Pancreas (tissue), 10 donors: ENCODE measurements around the gene COMMD3. TPM values are rescaled to one million over a fixed set of nuclear protein-coding genes. Genes with fewer than 3 reads are reported as not detected.

Experiments used
- ATAC-seq, 4 donors: fragments of 200-7000 bp; cut with Tn5 transposase; one replicate each; pipeline versions ENCODE4 v1.8.0 to v1.9.1; 2020; ENCODE audit warnings: mild to moderate bottlenecking in 4 of 4, moderate library complexity in 4 of 4
- DNase-seq, 6 donors: peaks; one replicate each; pipeline ENCODE4 v3.0.0-alpha.2; 2020
- FAIRE-seq: peaks from 2 replicates; lab custom pipeline; 2012; peaks lifted over from hg19 to GRCh38; lab: Jason Lieb, UNC
- H3K27ac ChIP-seq, 4 donors: fragments of 200-600 bp; sonication (generic); 1 replicate in 3 of 4; 2 replicates in 1 of 4; pipeline versions ENCODE4 v1.5.0 to v1.8.0; 2020
- H3K27me3 ChIP-seq, 4 donors: fragments of 200-600 bp; one replicate each; pipeline ENCODE4 v1.8.0; 2021
- H3K36me3 ChIP-seq, 3 donors: fragments of 200-600 bp; sonication (generic) in 1 of 3; one replicate each; pipeline versions ENCODE4 v1.5.0 to v1.8.0; 2020 to 2021
- H3K4me1 ChIP-seq, 3 donors: fragments of 200-600 bp; one replicate each; pipeline ENCODE4 v1.8.0; 2021
- H3K4me3 ChIP-seq, 4 donors: fragments of 200-600 bp; sonication (generic) in 2 of 4; one replicate each; pipeline versions ENCODE4 v1.5.0 to v1.8.0; 2020 to 2021
- H3K9me3 ChIP-seq, 4 donors: fragments of 200-600 bp; one replicate each; pipeline ENCODE4 v1.8.0; 2021
- CTCF ChIP-seq, 4 donors: fragments of 200-600 bp; sonication (generic) in 3 of 4; IDR thresholded peaks; one replicate each; pipeline versions ENCODE4 v1.5.0 to v1.8.0; 2021; ENCODE audit warnings: antibody characterized with exemption in 4 of 4
- WGBS, 2 donors: extraction: QIAGEN DNeasy Blood & Tissue Kit; methylation state at CpG; one replicate each; pipeline ENCODE4 v1.1.7; 2013; 5-methylcytosine and 5-hydroxymethylcytosine counted together
- intact Hi-C, 3 donors: fragments of 100-400 bp; cut with DNase I; formaldehyde crosslinking; loops; one replicate each; pipeline versions ENCODE4 v1.11.1 to v1.14.2; 2022
- polyA plus RNA-seq, 2 donors: library from polyadenylated mRNA; stranded (reverse); fragments of 200-250 nt; gene quantifications; one replicate each; pipeline ENCODE4 v1.2.3, GENCODE V29; 2013
- total RNA-seq, 6 donors: library from RNA; stranded (reverse); fragmentation: NEBNext Ultra II Directional in 4 of 6; extraction: Animal tissue kit (Norgen Biotek cat#: 25700) in 4 of 6; gene quantifications; one replicate each; pipeline versions ENCODE4 v1.2.1 to v1.2.4, GENCODE V29; 2021 to 2023
- donor health status: healthy with polysubstance abuse.
- donor health status: DM: no; HTN: no; CAD: no; lungs with moderate emphysema.
- donor health status: DM: no; HTN: no; CAD: no.
- donor health status: control.
- donor health status: control.
- donor health status: Bipolar disorder and iron deficiency.
- donor health status: DM: yes; HTN: yes; CAD: no.
- donor health status: DM: no; HTN: no; CAD: no.
- donor health status: DM: no; HTN: no; CAD: no.
- donor health status: DM: yes; HTN: yes; CAD: no.

Gene COMMD3
- total and polyA plus RNA-seq, 8 donors = 27.9 to 60.4 (median 38.7) TPM

DNA sequence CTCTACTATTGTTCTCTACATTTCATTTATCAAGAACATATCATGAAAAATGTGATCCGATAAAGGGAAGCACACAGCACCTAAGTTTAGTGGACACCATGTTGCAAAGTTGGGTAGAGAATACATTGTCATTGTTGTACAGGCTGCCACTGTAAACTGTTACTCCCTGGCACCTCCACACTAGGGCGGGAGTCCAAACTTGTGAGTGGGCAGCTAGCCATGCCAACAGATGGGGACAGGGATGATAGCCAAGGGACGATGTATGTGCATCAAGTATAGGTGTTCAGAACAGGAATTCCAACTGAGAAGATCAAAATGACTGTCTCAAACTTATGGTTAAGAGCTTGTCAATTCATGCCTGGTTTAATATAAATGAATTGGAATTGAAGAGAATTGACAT is 31.1 kb upstream of the COMMD3 start:
- FAIRE-seq = no peak
- intact Hi-C loops = no loop called here

DNA sequence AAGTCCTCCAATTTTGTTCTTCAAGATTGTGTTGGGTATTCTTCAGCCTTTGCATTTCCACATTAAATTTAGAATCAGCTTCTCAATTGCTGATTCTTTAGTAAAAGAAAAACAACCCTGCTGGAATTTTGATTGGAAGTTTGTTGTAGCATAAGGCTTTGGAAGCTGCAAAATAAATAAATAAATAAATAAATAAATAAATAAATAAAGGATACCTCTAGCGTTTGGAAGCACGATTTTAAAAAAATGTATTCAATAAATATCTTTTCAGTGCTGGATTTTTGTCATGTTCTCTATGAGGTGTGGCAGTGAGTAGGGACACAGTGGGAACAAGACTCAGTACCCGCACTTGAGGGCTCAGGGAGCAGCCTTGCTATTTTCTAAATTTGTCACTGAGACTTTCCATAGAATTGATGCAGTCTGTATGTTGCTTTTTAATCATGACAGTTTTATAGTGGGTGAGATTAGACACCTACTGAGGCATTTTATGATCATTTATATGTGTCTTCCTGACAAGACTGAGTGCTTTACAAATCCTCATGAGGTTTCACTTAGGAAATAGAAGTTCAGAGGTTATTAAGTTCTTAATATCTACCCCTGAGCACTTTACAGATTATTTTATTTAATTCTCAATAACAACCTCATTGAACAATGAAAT is 22.3 kb upstream of the COMMD3 start:
- H3K4me3 ChIP-seq = no peak overlapping the region
- H3K4me1 ChIP-seq = no peaks in the 10 kb centered on the region
- H3K27me3 ChIP-seq = no peaks in the 10 kb centered on the region
- H3K36me3 ChIP-seq = no peaks in the 10 kb centered on the region
- H3K9me3 ChIP-seq = no peaks in the 10 kb centered on the region
- intact Hi-C loops = no loop called here
- TF ChIP-seq CTCF (IDR thresholded peaks at IDR 0.05) = no peak
- DNase-seq (no peak), ATAC-seq (no peak), FAIRE-seq (no peak)
- WGBS, 2 donors = 83 to 85% methylated on average over 3 of the region's 3 CpGs
- no peak overlapping the region for H3K27ac ChIP-seq

More for the DNA sequence above, 31.1 kb upstream of the COMMD3 start:
- no peak for TF ChIP-seq CTCF (IDR thresholded peaks at IDR 0.05)
- WGBS, 2 donors = 48 to 50% methylated on average over 3 of the region's 3 CpGs
- Histone ChIP-seq H3K27ac (no peak overlapping the region), H3K27me3 (no peaks in the 10 kb centered on the region), H3K4me1 (no peaks in the 10 kb centered on the region), H3K36me3 (no peaks in the 10 kb centered on the region), H3K4me3 (no peak overlapping the region), H3K9me3 (no peaks in the 10 kb centered on the region)
- ATAC-seq (peak in 1 of 4 donors; percentile 29), DNase-seq (peak in 2 of 6 donors; percentile 29 to 34)

DNA sequence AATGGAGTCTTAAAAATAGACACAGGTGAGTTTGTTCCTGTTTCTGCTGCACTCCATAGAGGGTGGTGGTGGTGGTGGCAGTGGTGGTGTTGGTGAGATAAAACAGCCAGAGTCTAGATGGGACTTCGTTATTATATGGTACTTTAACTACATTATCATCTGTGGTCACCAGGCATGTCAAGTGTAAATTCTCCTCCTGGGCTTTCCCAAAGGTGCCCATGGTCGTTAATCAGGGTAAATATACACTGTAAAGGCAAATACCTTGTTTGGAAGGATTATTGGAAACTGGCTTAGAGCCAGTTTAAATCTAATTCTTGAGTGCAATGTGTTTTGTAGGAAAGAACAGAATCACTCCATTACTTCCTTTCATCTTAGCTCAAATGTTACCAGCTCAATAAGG is 21.5 kb upstream of the COMMD3 start:
- Histone ChIP-seq H3K27ac (no peak overlapping the region), H3K36me3 (no peaks in the 10 kb centered on the region), H3K9me3 (no peaks in the 10 kb centered on the region), H3K4me3 (no peak overlapping the region), H3K27me3 (peaks cover 0 to 6% (median 0%) of the 10 kb centered on the region in 4 donors), H3K4me1 (no peaks in the 10 kb centered on the region)
- TF ChIP-seq CTCF (IDR thresholded peaks at IDR 0.05) = no peak
- WGBS, 2 donors = 16% methylated on average over 2 of the region's 2 CpGs
- intact Hi-C loops = no loop called here
- no peak for ATAC-seq
- no peak for DNase-seq
- no peak for FAIRE-seq

GRCh38 chr10:22301193-22301592 is 15.0 kb upstream of the COMMD3 start:
- Histone ChIP-seq H3K27ac (no peak overlapping the region), H3K4me3 (no peak overlapping the region), H3K4me1 (no peaks in the 10 kb centered on the region), H3K9me3 (no peaks in the 10 kb centered on the region), H3K36me3 (no peaks in the 10 kb centered on the region), H3K27me3 (peaks cover 0 to 6% (median 0%) of the 10 kb centered on the region in 4 donors)
- ATAC-seq (no peak), FAIRE-seq (no peak), DNase-seq (no peak)
- 96 to 97% methylated on average over 4 of the region's 4 CpGs for WGBS, 2 donors
- no peak for TF ChIP-seq CTCF (IDR thresholded peaks at IDR 0.05)
- intact Hi-C loops = no loop called here

DNA sequence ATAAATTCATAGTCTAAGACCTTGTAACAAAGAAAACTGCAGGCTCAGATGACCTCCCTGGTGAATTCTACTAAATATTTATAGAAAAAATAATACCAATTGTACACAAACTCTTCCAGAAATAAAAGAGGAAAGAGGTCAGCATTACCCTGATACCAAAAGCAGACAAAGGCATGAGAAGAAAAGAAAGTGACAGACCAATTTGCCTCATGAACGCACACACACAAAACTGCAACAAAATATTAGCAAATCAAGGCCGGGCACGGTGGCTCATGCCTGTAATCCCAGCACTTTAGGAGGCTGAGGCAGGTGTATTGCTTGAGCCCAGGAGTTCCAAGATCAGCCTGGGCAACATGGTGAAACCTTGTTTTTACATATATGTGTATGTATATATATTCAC is 12.7 kb upstream of the COMMD3 start:
- no peak overlapping the region for H3K27ac ChIP-seq
- H3K4me1 ChIP-seq = no peaks in the 10 kb centered on the region
- WGBS, 2 donors = 93 to 96% methylated on average over 3 of the region's 3 CpGs
- no peak for DNase-seq
- H3K4me3 ChIP-seq = no peak overlapping the region
- H3K9me3 ChIP-seq = no peaks in the 10 kb centered on the region
- H3K27me3 ChIP-seq = peaks cover 0 to 20% (median 0%) of the 10 kb centered on the region in 4 donors
- no peak for FAIRE-seq
- intact Hi-C loops = no loop called here
- TF ChIP-seq CTCF (IDR thresholded peaks at IDR 0.05) = no peak
- H3K36me3 ChIP-seq = no peaks in the 10 kb centered on the region
- ATAC-seq = no peak
